GM19395 (cell line): ENCODE results near the gene STK38.

Experiments used
- ATAC-seq: cut with Tn5 transposase; IDR thresholded peaks from one replicate; pipeline ENCODE4 v1.9.1; 2021; ENCODE audit warnings: mild to moderate bottlenecking, moderate library complexity; ENCODE audit not compliant: unreplicated experiment

Gene STK38

DNA sequence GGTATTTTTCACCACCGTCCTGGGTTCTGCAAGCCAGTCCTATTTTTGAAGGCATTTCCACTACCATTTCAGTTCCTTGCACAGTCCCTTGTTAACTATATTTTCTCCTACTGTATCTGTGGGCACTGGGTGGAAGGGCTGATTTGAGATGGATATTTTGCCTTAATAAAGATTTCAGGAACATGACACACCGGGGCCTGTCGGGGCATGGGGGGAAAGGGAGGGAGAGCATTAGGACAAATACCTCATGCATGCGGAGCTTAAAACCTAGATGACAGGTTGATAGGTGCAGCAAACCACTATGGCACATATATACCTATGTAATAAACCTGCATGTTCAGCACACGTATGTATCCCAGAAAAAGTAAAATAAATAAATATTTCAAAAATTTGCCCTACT, 22.4 kb downstream of the STK38 start:
- ATAC-seq, result no peak

- ATAC-seq, result no peak
These were observed 23.3 kb downstream of the STK38 start for GRCh38 chr6:36523936-36524499.

DNA sequence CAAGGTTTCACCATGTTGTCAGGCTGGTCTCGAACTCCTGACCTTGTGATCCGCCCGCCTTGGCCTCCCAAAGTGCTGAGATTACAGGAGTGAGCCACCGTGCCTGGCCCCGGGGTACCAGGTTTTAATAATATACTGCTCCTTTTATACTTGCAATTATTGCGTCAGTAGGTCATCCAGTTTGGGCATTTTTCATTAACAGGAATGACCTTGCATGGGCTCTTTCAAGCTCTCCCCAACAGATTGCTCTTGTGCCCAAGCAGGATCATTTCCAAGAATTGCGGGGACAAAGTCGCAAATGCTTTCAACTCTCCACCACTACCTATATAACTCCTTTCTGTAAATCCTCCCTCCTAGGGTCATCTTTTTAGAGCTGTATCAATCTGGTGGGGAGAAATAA, 23.8 kb downstream of the STK38 start:
- ATAC-seq, result no peak

- no peak for ATAC-seq
These were observed 27.9 kb downstream of the STK38 start for GRCh38 chr6:36519352-36519751.

DNA sequence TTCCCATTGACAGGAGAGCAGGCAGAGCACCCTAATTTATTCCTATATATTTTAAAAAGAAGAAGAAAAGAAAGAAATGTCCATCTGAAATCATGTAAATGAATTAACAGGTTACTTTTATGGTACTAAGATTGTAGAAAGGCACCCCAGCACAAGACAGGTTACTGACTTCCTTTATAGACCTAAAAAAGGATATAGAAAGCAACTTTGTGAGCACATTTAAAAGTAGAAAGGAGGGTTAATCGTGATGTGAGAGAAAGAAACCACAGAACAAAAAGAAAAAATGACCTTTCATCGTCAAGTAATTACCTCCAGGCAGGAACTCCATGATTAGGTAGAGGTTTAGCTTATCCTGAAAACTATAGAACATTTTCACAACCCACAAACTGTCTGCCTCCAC, 29.9 kb downstream of the STK38 start:
- ATAC-seq, result no peak

GRCh38 chr6:36516988-36517387, 30.3 kb downstream of the STK38 start:
- ATAC-seq, result no peak

DNA sequence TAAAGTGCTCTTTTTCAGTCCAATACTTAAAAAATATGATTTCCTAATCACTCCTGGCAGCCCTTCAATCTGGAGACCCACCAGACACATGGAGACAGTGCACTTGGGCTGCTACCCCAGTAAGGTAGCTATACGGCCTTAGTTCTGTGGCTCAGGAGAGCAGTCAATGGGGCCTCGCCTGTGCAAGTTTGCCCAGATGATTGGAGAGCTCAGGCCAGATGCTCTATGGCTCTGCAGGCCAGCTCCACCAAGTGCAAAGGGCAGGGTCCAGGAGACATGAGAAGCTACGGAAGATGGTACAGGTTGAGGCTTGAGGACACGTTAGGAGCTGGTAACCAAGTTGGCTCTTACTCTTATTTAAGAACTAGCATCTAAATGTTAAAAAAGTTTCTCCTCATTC, 30.7 kb downstream of the STK38 start:
- no peak for ATAC-seq

- no peak for ATAC-seq
These were observed 31.4 kb downstream of the STK38 start for GRCh38 chr6:36515844-36516243.

- ATAC-seq, result no peak
These were observed 32.5 kb downstream of the STK38 start for GRCh38 chr6:36514554-36515456.

- ATAC-seq, result no peak
These were observed 36.9 kb downstream of the STK38 start for GRCh38 chr6:36510365-36510764.

DNA sequence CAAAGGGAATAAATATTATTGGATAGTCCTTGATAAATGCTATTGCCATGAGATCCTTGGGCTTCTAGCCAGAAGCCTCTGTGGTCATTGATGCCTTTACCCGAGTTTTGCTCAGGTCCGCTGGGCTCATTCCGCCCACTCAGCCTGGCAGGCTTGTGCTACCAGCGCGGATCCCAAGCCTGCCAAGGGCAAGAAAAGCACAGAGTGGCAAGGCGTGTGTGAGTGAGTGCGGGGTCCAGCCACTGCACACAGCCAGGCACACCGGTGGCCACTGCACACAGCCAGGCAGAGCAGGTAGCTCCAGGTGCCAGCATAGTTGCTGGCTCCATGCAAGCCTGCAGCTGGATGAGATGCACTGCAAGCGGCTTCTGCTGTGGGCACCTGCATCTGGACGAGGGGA, 38.7 kb downstream of the STK38 start:
- no peak for ATAC-seq

GRCh38 chr6:36506611-36507010, 40.7 kb downstream of the STK38 start:
- no peak for ATAC-seq

DNA sequence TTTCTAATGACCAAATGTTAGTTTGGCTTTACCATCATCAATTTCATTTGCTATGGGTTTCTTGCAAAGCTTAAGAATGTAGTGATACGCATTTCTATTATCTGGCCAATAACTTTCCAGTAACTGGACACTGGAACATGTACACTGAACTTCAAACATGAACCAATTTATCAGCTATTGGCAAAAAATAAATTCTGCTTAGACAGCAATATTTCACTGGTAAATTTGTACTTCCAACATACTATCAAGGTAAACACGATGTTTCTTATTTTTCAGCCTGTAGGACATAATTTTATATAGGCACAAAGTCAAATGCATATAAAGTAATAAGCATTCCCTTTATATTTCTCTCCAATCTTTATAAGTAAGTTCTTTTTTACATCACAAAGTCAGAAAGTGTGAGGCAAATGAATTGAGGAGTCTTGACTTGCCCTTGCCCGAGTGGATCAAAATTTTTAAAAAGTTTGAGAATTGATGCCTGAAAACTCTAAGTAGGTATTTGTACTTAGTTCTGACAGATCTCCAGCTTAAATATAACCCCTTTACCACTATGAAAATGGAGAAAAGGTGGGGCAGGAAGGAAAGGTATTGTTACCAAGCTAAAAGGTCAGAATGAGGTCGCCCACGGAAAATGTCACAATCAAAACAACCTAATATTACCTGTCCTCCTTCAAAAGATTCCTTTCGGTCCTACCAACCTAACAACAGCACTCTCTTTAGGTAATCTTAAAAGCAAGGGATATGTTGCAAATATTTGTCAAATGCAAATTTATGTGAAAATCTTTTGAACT, 41.3 kb downstream of the STK38 start:
- ATAC-seq, result no peak

DNA sequence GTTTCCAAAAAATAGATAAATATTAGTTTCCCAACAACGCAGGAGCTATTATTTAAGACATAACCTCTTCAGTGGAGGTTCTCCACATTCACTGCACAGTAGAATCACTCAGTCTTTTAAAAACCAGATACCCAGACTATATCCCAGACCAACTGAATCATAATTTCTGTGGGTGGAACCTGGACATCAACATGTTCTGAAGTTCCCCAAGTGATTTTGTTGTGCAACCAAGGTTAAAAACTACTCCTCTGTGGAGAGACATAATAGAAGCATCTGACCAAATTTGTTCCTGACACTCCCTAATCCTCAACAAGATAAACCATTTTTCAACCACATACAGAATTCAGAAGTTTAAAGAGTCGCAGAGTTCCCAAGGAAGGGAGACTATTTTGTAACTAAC, 42.3 kb downstream of the STK38 start:
- ATAC-seq, result no peak

- ATAC-seq, result no peak
These were observed 43.1 kb downstream of the STK38 start for GRCh38 chr6:36504181-36504580.

GRCh38 chr6:36501686-36502085, 45.6 kb downstream of the STK38 start:
- no peak for ATAC-seq

GRCh38 chr6:36499918-36500317, 47.4 kb downstream of the STK38 start:
- no peak for ATAC-seq

DNA sequence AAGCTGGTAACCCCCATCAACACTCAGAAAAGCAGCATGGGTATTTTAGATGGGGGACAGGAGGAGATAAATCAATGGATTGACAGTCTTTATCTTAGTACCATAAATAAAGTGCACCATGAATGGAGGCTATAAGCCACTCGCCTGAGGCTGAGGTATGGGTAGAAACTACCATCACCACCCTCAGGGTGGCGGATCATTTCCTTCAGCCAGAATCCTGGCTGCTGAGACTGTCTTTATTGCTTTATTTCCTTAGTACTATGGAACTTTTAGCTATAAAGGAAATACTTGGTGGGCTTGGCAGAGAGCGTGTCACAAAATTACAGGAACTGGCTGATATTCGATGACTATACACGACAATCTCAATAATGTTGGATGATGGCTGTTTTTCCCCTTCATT, 52.2 kb downstream of the STK38 start:
- no peak for ATAC-seq

GRCh38 chr6:36493859-36494258, 53.4 kb downstream of the STK38 start:
- ATAC-seq, result no peak

GRCh38 chr6:36493319-36493718, 54.0 kb downstream of the STK38 start:
- no peak for ATAC-seq

GRCh38 chr6:36492621-36493020, 54.7 kb downstream of the STK38 start:
- no peak for ATAC-seq

DNA sequence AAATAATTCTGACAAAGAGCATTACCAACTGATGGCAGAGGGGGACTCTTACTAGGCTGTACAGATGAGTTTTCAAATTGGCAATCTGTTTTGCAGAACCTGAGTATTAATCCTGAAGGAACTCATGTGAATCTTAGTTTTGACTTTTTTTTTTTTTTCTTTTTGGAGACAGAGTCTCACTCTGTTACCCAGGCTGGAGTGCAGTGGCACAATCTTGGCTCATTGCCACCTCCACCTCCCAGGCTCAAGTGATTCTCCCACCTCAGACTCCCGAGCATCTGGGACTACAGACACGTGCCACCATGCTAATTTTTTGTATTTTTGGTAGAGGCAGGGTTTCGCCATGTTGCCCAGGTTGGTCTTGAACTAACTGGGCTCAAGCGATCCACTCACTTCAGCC, 55.2 kb downstream of the STK38 start:
- ATAC-seq, result no peak
